K562 (cell line): Measurements from ENCODE around the gene SRGAP3. TPM values are rescaled to one million over a fixed set of nuclear protein-coding genes. Genes with fewer than 3 reads are reported as not detected.

Source experiments
- ATAC-seq: fragments of 200-7000 bp; cut with Tn5 transposase; 3 replicates; pipeline ENCODE4 v1.9.1; 2020; ENCODE audit warnings: moderate library complexity
- BruUV-seq: library from RNA; stranded (reverse); fragments of 400-500 nt; replicated peaks from 2 replicates; lab custom pipeline; 2021; lab: Mats Ljungman, UMichigan
- CTCF ChIA-PET: fragments of 300-600 bp; formaldehyde crosslinking; extraction: SDS; loops from one replicate; lab custom pipeline; 2021; ENCODE audit warnings: low intra/inter-chr PET ratio; lab: Yijun Ruan, JAX
- POLR2A ChIA-PET: fragments of 300-600, 350-650 bp; sonication (Branson Sonifier 250); formaldehyde crosslinking; extraction: SDS; loops from one replicate; lab custom pipeline; 2021; ENCODE audit warnings: antibody characterized with exemption, inconsistent platforms; lab: Yijun Ruan, JAX
- DNase-seq, 4 experiments: peaks; one replicate each; pipeline versions ENCODE4 v3.0.0 to v3.0.0-alpha.2; 2011 to 2018; ENCODE audit warnings: low spot score in 3 of 4, mixed read lengths in 3 of 4; ENCODE audit errors: extremely low read depth in 1 of 4
- FAIRE-seq: peaks from 2 replicates; lab custom pipeline; 2011; peaks lifted over from hg19 to GRCh38; lab: Jason Lieb, UNC
- H2AFZ ChIP-seq: 2 replicates; pipeline ENCODE4 v1.6.0; 2011; ENCODE audit warnings: low read depth, low read length, control low read depth, inconsistent platforms
- H3K27ac ChIP-seq: fragments of 200-600 bp; 3 replicates; pipeline ENCODE4 v1.8.0; 2011; ENCODE audit warnings: low read depth, mild to moderate bottlenecking, control low read depth, inconsistent platforms, low read length, moderate library complexity, mixed read lengths; ENCODE audit errors: extremely low read depth
- H3K27me3 ChIP-seq, 2 experiments: fragments of 300-600 bp in 1 of 2; 2 replicates in 1 of 2; 3 replicates in 1 of 2; pipeline versions ENCODE4 v1.6.0 to v1.8.0; 2011; ENCODE audit warnings: inconsistent platforms in 2 of 2, low read length in 2 of 2, mild to moderate bottlenecking in 1 of 2, mixed read lengths in 1 of 2, moderate library complexity in 1 of 2; ENCODE audit not compliant: control insufficient read depth in 2 of 2, insufficient read depth in 2 of 2
- H3K36me3 ChIP-seq: fragments of 300-600 bp; 3 replicates; pipeline ENCODE4 v1.8.0; 2011; ENCODE audit warnings: mild to moderate bottlenecking, low read length, inconsistent platforms; ENCODE audit not compliant: control insufficient read depth, insufficient read depth
- H3K4me1 ChIP-seq, 2 experiments: fragments of 200-600 bp in 1 of 2; replicated peaks in 1 of 2; 2 replicates in 1 of 2; 3 replicates in 1 of 2; pipeline versions ENCODE4 v1.5.1 to v1.8.0; 2011; ENCODE audit warnings: inconsistent platforms in 2 of 2, low read length in 2 of 2, mild to moderate bottlenecking in 1 of 2, mixed read lengths in 1 of 2, moderate library complexity in 1 of 2; ENCODE audit not compliant: control insufficient read depth in 2 of 2, insufficient read depth in 2 of 2
- H3K4me2 ChIP-seq: 2 replicates; pipeline ENCODE4 v1.6.1; 2011; ENCODE audit warnings: low read length, control low read depth, inconsistent platforms, mixed read lengths; ENCODE audit not compliant: insufficient read depth
- H3K4me3 ChIP-seq: fragments of 200-600 bp; sonication (generic), shearing (Covaris generic); 2 replicates; pipeline ENCODE4 v1.5.1; 2016; ENCODE audit warnings: control low read depth, inconsistent platforms
- H3K79me2 ChIP-seq: fragments of 200-600 bp; 3 replicates; pipeline ENCODE4 v1.8.0; 2011; ENCODE audit warnings: low read length, inconsistent platforms; ENCODE audit not compliant: control insufficient read depth, insufficient read depth
- H3K9ac ChIP-seq, 2 experiments: 2 replicates each; pipeline versions ENCODE4 v1.6.0 to v1.6.1; 2011; ENCODE audit warnings: low read depth in 2 of 2, low read length in 2 of 2, control low read depth in 1 of 2, inconsistent platforms in 1 of 2, mild to moderate bottlenecking in 1 of 2, mixed read lengths in 1 of 2; ENCODE audit not compliant: insufficient read depth in 1 of 2
- H3K9me1 ChIP-seq: one replicate; pipeline ENCODE4 v1.6.0; 2011; ENCODE audit warnings: inconsistent platforms, mild to moderate bottlenecking, low read length, moderate library complexity; ENCODE audit not compliant: control insufficient read depth, insufficient read depth
- H3K9me3 ChIP-seq: replicated peaks from 2 replicates; pipeline ENCODE4 v1.5.1; 2011; ENCODE audit warnings: low read depth, low read length, inconsistent platforms; ENCODE audit not compliant: control insufficient read depth, insufficient read depth
- H4K20me1 ChIP-seq: replicated peaks from 2 replicates; pipeline ENCODE4 v1.6.1; 2011; ENCODE audit warnings: low read length, inconsistent platforms, mixed read lengths; ENCODE audit not compliant: control insufficient read depth, insufficient read depth
- ATF1 ChIP-seq, 2 experiments: fragments of 450-650 bp in 1 of 2; IDR thresholded peaks; 2 replicates each; pipeline ENCODE4 v1.6.1; 2016; ENCODE audit warnings: missing compliant biosample characterization in 1 of 2, missing genetic modification characterization in 1 of 2
- GATAD2A ChIP-seq: fragments of 450-650 bp; IDR thresholded peaks from 2 replicates; pipeline ENCODE4 v1.6.1; 2017
- KAT2B ChIP-seq: IDR thresholded peaks from one replicate; pipeline ENCODE4 v1.6.1; 2012; ENCODE audit warnings: low read depth, mild to moderate bottlenecking, control low read depth, inconsistent platforms, low read length, moderate library complexity
- MAZ ChIP-seq, 2 experiments: fragments of 450-650 bp in 1 of 2; sonication (generic) in 1 of 2; formaldehyde crosslinking; IDR thresholded peaks in 1 of 2; conservative IDR thresholded peaks in 1 of 2; 2 replicates each; pipeline versions ENCODE4 v1.4.0 to v1.5.0; 2020; ENCODE audit warnings: mild to moderate bottlenecking in 1 of 2, missing genetic modification reagents in 1 of 2
- MED1 ChIP-seq: sonication (generic); formaldehyde crosslinking; IDR thresholded peaks from 2 replicates; pipeline ENCODE4 v1.8.1; 2023; ENCODE audit warnings: missing genetic modification reagents, borderline replicate concordance
- NRF1 ChIP-seq, 2 experiments: fragments of 450-650 bp; IDR thresholded peaks in 1 of 2; conservative IDR thresholded peaks in 1 of 2; 2 replicates each; pipeline ENCODE4 v1.6.1; 2014; ENCODE audit warnings: mild to moderate bottlenecking in 2 of 2
- POLR2AphosphoS2 ChIP-seq: IDR thresholded peaks from 2 replicates; pipeline ENCODE4 v1.6.1; 2012; ENCODE audit warnings: low read length, improper control_type of control experiment
- RFX1 ChIP-seq: fragments of 450-650 bp; IDR thresholded peaks from 2 replicates; pipeline ENCODE4 v1.6.1; 2016; ENCODE audit warnings: mild to moderate bottlenecking, moderate library complexity
- XRCC5 ChIP-seq: fragments of 200-400 bp; formaldehyde crosslinking; IDR thresholded peaks from 2 replicates; pipeline ENCODE4 v1.6.1; 2017; ENCODE audit warnings: low read depth, mild to moderate bottlenecking, low read length
- ZEB2 ChIP-seq: fragments of 450-650 bp; IDR thresholded peaks from 2 replicates; pipeline ENCODE4 v1.6.1; 2016
- ZNF121 ChIP-seq: sonication (generic); formaldehyde crosslinking; conservative IDR thresholded peaks from 2 replicates; pipeline ENCODE4 v1.8.0; 2022; ENCODE audit warnings: missing genetic modification reagents
- ZNF41 ChIP-seq: fragments of 250-450 bp; sonication (Bioruptor Pico); conservative IDR thresholded peaks from 2 replicates; pipeline ENCODE4 v1.4.0; 2020; ENCODE audit warnings: mild to moderate bottlenecking
- ZNF766 ChIP-seq: fragments of 200-800 bp; sonication (Bioruptor generic); conservative IDR thresholded peaks from 2 replicates; pipeline ENCODE4 v1.6.1; 2016; ENCODE audit warnings: missing genetic modification characterization, missing compliant biosample characterization
- ZNF780A ChIP-seq: fragments of 250-450 bp; sonication (Bioruptor Pico); IDR thresholded peaks from 2 replicates; pipeline ENCODE4 v1.5.0; 2021; ENCODE audit warnings: mild to moderate bottlenecking
- WGBS: fragments of 100-300 bp; shearing (Covaris generic); methylation state at CpG from one replicate; pipeline ENCODE4 v1.1.6; 2016; ENCODE audit warnings: low coverage, mixed read lengths; ENCODE audit not compliant: insufficient coverage; ENCODE audit errors: missing lambda C conversion rate; 5-methylcytosine and 5-hydroxymethylcytosine counted together
- in situ Hi-C: fragments of 300-500 bp; cut with MboI; formaldehyde crosslinking; loops from 4 replicates; pipeline ENCODE4 v1.15.0; 2018; ENCODE audit warnings: inconsistent platforms, mixed read lengths
- intact Hi-C: fragments of 100-400 bp; cut with micrococcal nuclease; formaldehyde crosslinking; loops from 2 replicates; pipeline ENCODE4 v1.14.2; 2022
- polyA plus RNA-seq, 8 experiments: library from polyadenylated mRNA; depleted of rRNA in 4 of 8; stranded (reverse) in 5 of 8; unstranded in 3 of 8; fragments of >200 nt; fragmentation: Nextera tagmentation in 2 of 8; fragmentation: Illumina TruSeq in 1 of 8; extraction: Ambion mirVana in 2 of 8; extraction: Trizol in 1 of 8; gene quantifications; 2 replicates each; pipeline versions ENCODE4 v1.2.1 to v1.2.3, GENCODE V29; 2011 to 2014; ENCODE audit warnings: inconsistent platforms in 1 of 8, missing spikeins in 1 of 8
- total RNA-seq, 7 experiments: library from RNA; depleted of rRNA in 6 of 7; stranded (reverse); fragments of >200 nt in 6 of 7; fragmentation: Illumina TruSeq in 2 of 7; extraction: Trizol in 2 of 7; gene quantifications; 2 replicates each; pipeline versions ENCODE4 v1.2.1 to v1.2.3, GENCODE V29; 2011 to 2021; ENCODE audit warnings: low replicate concordance in 1 of 7
- TF ChIP-seq, protein P1 (sequence below): fragments of 450-650 bp; IDR thresholded peaks from 2 replicates; pipeline ENCODE4 v1.6.1; 2016; ENCODE audit warnings: low read depth, mild to moderate bottlenecking, moderate library complexity

SRGAP3 gene
- total and polyA plus RNA-seq, 9 of the 15 experiments (the other 6 are each of a cell fraction or from before 2014, with no cell fraction given): 0.11 to 0.85 (median 0.35) TPM; not detected in 2

DNA sequence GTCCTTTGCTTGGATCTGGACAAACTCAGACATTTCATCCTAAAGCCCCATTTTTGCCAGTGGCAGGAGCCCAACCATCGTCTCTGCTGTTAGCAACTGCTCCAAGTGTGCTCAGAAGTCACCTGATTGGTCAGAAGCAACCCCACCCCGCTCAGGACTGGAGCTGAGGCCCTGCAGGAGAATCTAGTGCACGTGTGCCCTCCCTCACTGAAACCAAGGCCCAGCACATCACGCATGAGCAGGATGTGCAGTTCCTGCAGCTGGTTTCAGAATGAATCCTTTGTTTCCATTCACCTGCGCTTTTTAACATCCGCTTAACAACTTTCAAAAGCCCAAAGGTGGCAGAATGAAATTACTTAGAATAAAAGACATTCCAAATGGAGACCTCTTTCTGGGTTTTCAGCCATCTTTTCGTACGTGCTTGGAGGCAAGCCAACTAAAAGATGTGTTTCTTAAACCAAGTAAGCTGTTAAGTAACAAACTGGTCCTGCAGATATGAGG, 81.2 kb downstream of the SRGAP3 start:
- H3K4me2 ChIP-seq: no peak overlapping the region
- CTCF ChIA-PET: no interaction called here

DNA sequence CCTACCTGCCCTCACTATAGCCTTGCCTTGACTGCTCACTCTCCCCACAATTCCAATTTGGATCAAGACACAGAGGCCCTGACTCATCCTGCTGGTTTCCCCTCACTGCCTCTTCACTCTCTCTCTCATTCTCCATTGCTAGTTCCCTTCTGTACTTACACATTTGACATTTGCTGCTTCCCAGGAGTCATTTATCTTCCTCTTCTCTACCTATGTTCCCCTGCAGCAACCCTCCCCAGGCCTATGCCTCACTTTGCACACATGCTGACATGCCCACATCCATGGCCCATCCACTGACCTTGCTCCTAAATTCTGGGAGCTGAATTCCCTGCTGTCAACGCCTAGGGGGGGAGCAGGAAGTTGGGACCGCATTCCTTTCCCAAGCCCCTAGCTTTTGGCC, 82.2 kb downstream of the SRGAP3 start:
- no peak for FAIRE-seq
- intact Hi-C loops: loop anchor here (10.0 kb wide), 1 partner anchor 138 kb away; no protein-coding TSS in a partner anchor
- ChIA-PET CTCF (no interaction called here), POLR2A (interaction anchor here (1.1 kb wide), 1 partner anchor 33 kb away, joined by 3 read pairs; no protein-coding TSS in a partner anchor)
- no peak overlapping the region for H3K4me2 ChIP-seq
- WGBS: 0% methylated on average over 2 of the region's 2 CpGs
- no peak overlapping the region for H2AFZ ChIP-seq
- no TSS peak for BruUV-seq
- peaks cover 13 to 58% of the 10 kb centered on the region in 2 experiments; a peak in 3 of 5 replicates for H3K27me3 ChIP-seq
- no peaks in the 10 kb centered on the region for H3K9me3 ChIP-seq
- DNase-seq: no peak
- H3K4me3 ChIP-seq: no peak overlapping the region
- no peaks in the 10 kb centered on the region for H4K20me1 ChIP-seq
- no peak overlapping the region for H3K27ac ChIP-seq
- in situ Hi-C loops: no loop called here
- ATAC-seq: no peak
- H3K36me3 ChIP-seq: no peaks in the 10 kb centered on the region
- H3K9me1 ChIP-seq: no peaks in the 10 kb centered on the region
- H3K9ac ChIP-seq: no peak overlapping the region
- no peaks in the 10 kb centered on the region for H3K79me2 ChIP-seq
- TF ChIP-seq ZNF41 (CRISPR knock-in tag) (no peak), ZEB2 (no peak), RFX1 (no peak), XRCC5 (no peak), MED1 (CRISPR knock-in tag) (no peak), POLR2AphosphoS2 (no peak), ZNF780A (CRISPR knock-in tag) (no peak), ATF1 (CRISPR knock-in tag; IDR thresholded peaks at IDR 0.05) (no peak), ATF1 (tag; IDR thresholded peaks at IDR 0.05) (no peak), MAZ (CRISPR knock-in tag; conservative IDR thresholded peaks at IDR 0.05 in 1 of 2, IDR thresholded peaks at IDR 0.05 in 1 of 2) (no peak), ZNF121 (CRISPR knock-in tag) (no peak), KAT2B (no peak), GATAD2A (no peak)
- TF ChIP-seq, protein P1, sequence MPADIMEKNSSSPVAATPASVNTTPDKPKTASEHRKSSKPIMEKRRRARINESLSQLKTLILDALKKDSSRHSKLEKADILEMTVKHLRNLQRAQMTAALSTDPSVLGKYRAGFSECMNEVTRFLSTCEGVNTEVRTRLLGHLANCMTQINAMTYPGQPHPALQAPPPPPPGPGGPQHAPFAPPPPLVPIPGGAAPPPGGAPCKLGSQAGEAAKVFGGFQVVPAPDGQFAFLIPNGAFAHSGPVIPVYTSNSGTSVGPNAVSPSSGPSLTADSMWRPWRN: no peak
- H3K4me1 ChIP-seq: no peaks in the 10 kb centered on the region

More for the DNA sequence above, 81.2 kb downstream of the SRGAP3 start:
- BruUV-seq: no TSS peak
- POLR2A ChIA-PET: interaction anchor here (1.1 kb wide), 1 partner anchor 32 kb away, joined by 3 read pairs; no protein-coding TSS in a partner anchor
- Histone ChIP-seq H2AFZ (no peak overlapping the region), H3K27ac (no peak overlapping the region), H3K36me3 (no peaks in the 10 kb centered on the region), H3K4me1 (no peaks in the 10 kb centered on the region), H3K9ac (no peak overlapping the region), H3K27me3 (peaks cover 14 to 56% of the 10 kb centered on the region in 2 experiments; a peak in 3 of 5 replicates), H3K9me3 (no peaks in the 10 kb centered on the region), H3K9me1 (no peaks in the 10 kb centered on the region), H4K20me1 (no peaks in the 10 kb centered on the region), H3K4me3 (no peak overlapping the region), H3K79me2 (no peaks in the 10 kb centered on the region)
- in situ Hi-C loops (no loop called here), intact Hi-C loops (loop anchor here (10.0 kb wide), 1 partner anchor 137 kb away; no protein-coding TSS in a partner anchor)
- FAIRE-seq: no peak
- DNase-seq: no peak
- 1% methylated on average over 8 of the region's 8 CpGs for WGBS
- ATAC-seq: peak; percentile 55; the same call in 2 of the 3 replicates
- TF ChIP-seq NRF1 (conservative IDR thresholded peaks at IDR 0.05 in 1 of 2, IDR thresholded peaks at IDR 0.05 in 1 of 2): peak; percentile 45 to 56; a peak in 3 of 4 replicates
- TF ChIP-seq ZNF766 (CRISPR knock-in tag): no peak
